GM18858 (cell line): ENCODE data around the gene RAB24.

Experiments
- ATAC-seq: cut with Tn5 transposase; IDR thresholded peaks from one replicate; pipeline ENCODE4 v1.9.1; 2021; ENCODE audit not compliant: unreplicated experiment

The RAB24 gene

GRCh38 chr5:177333420-177334154 lies 30.1 kb upstream of the RAB24 start:
- no peak for ATAC-seq

- ATAC-seq, result no peak
Observed at GRCh38 chr5:177332896-177333260, 29.4 kb upstream of the RAB24 start.

GRCh38 chr5:177332031-177332895 lies 28.7 kb upstream of the RAB24 start:
- no peak for ATAC-seq

- no peak for ATAC-seq
Observed at GRCh38 chr5:177330991-177331842, 27.7 kb upstream of the RAB24 start.

- no peak for ATAC-seq
Observed at GRCh38 chr5:177329883-177330282, 26.4 kb upstream of the RAB24 start.

GRCh38 chr5:177328545-177329231 lies 25.2 kb upstream of the RAB24 start:
- ATAC-seq, result no peak

GRCh38 chr5:177327539-177328522 lies 24.3 kb upstream of the RAB24 start:
- no peak for ATAC-seq

GRCh38 chr5:177325868-177326381 lies 22.4 kb upstream of the RAB24 start:
- no peak for ATAC-seq

- no peak for ATAC-seq
Observed at GRCh38 chr5:177320879-177321278, 17.4 kb upstream of the RAB24 start.

- no peak for ATAC-seq
Observed at GRCh38 chr5:177319913-177320588, 16.5 kb upstream of the RAB24 start.

GRCh38 chr5:177317959-177318377 lies 14.4 kb upstream of the RAB24 start:
- no peak for ATAC-seq

GRCh38 chr5:177316005-177316404 lies 12.5 kb upstream of the RAB24 start:
- no peak for ATAC-seq

- ATAC-seq, result no peak
Observed at GRCh38 chr5:177315411-177315810, 11.9 kb upstream of the RAB24 start.

GRCh38 chr5:177314376-177315342 lies 11.1 kb upstream of the RAB24 start:
- no peak for ATAC-seq

GRCh38 chr5:177313561-177314259 lies 10.2 kb upstream of the RAB24 start:
- ATAC-seq, result no peak

- ATAC-seq, result peak; percentile 8
Observed at GRCh38 chr5:177312649-177313181, 9.2 kb upstream of the RAB24 start.
